Activated CD4-positive, alpha-beta T cell treated with anti-CD3 and anti-CD28 coated beads, Interleukin-2, amount 10 ng/mL, durations not matched to agents 24 days and 14 days (primary cell): ENCODE results near the gene LGALS1. TPM values are rescaled to one million over a fixed set of nuclear protein-coding genes. Genes with fewer than 3 reads are reported as not detected.
"Not testable (repeated sequence)": the region's sequence is repeated elsewhere in the genome, so short reads cannot be mapped to it uniquely, and the experiment has no call there.

Source experiments
- DNase-seq: peaks from one replicate; pipeline ENCODE4 v3.0.0; 2022
- H3K27ac Mint-ChIP-seq: one replicate; pipeline ENCODE4 v1.8.0; 2022; ENCODE audit warnings: mild to moderate bottlenecking, mixed read lengths
- H3K27me3 Mint-ChIP-seq: one replicate; pipeline ENCODE4 v1.8.0; 2022; ENCODE audit warnings: mixed read lengths
- H3K36me3 Mint-ChIP-seq: one replicate; pipeline ENCODE4 v1.8.0; 2022; ENCODE audit warnings: low read depth, mild to moderate bottlenecking, mixed read lengths
- H3K4me1 Mint-ChIP-seq: one replicate; pipeline ENCODE4 v1.8.0; 2021; ENCODE audit warnings: mixed read lengths
- H3K4me3 Mint-ChIP-seq: one replicate; pipeline ENCODE4 v1.8.0; 2022; ENCODE audit warnings: mild to moderate bottlenecking, moderate library complexity, mixed read lengths
- H3K9me3 Mint-ChIP-seq: one replicate; pipeline ENCODE4 v1.8.0; 2021; ENCODE audit warnings: mixed read lengths
- intact Hi-C: fragments of 100-400 bp; cut with micrococcal nuclease; formaldehyde crosslinking; loops from one replicate; pipeline ENCODE4 v1.15.1; 2023
- total RNA-seq: library from RNA; stranded (reverse); gene quantifications from 2 replicates; pipeline ENCODE4 v1.2.3, GENCODE V29; 2022

LGALS1 gene
- total RNA-seq, 1 donor from 2014 or later: 361 TPM

GRCh38 chr22:37717235-37717634 is 41.8 kb downstream of the LGALS1 start:
- H3K9me3 Mint-ChIP-seq, intact Hi-C loops, H3K27ac Mint-ChIP-seq: not testable (repeated sequence)

GRCh38 chr22:37717746-37718305 is 42.4 kb downstream of the LGALS1 start:
- H3K9me3 Mint-ChIP-seq, H3K36me3 Mint-ChIP-seq, H3K27me3 Mint-ChIP-seq, H3K4me3 Mint-ChIP-seq, H3K4me1 Mint-ChIP-seq, H3K27ac Mint-ChIP-seq, intact Hi-C loops, DNase-seq: not testable (repeated sequence)

More at GRCh38 chr22:37717235-37717634, 41.8 kb downstream of the LGALS1 start:
- H3K27me3 Mint-ChIP-seq, H3K4me3 Mint-ChIP-seq, H3K36me3 Mint-ChIP-seq, DNase-seq, H3K4me1 Mint-ChIP-seq: not testable (repeated sequence)

GRCh38 chr22:37725551-37726240 is 50.3 kb downstream of the LGALS1 start:
- intact Hi-C loops: no loop called here
- Mint-ChIP-seq H3K9me3 (no peaks in the 10 kb centered on the region), H3K4me1 (peaks cover 2% of the 10 kb centered on the region), H3K27me3 (no peaks in the 10 kb centered on the region), H3K36me3 (no peaks in the 10 kb centered on the region), H3K27ac (no peak overlapping the region), H3K4me3 (no peak overlapping the region)
- no peak for DNase-seq

GRCh38 chr22:37726241-37726887 is 50.9 kb downstream of the LGALS1 start:
- Mint-ChIP-seq H3K27me3 (no peaks in the 10 kb centered on the region), H3K4me1 (peaks cover 2% of the 10 kb centered on the region), H3K36me3 (no peaks in the 10 kb centered on the region), H3K4me3 (no peak overlapping the region), H3K27ac (no peak overlapping the region), H3K9me3 (no peaks in the 10 kb centered on the region)
- peak; percentile 62 for DNase-seq
- intact Hi-C loops: no loop called here

GRCh38 chr22:37728620-37729019 is 53.2 kb downstream of the LGALS1 start:
- Mint-ChIP-seq H3K4me1 (peaks cover 2% of the 10 kb centered on the region), H3K4me3 (no peak overlapping the region), H3K36me3 (no peaks in the 10 kb centered on the region), H3K9me3 (no peaks in the 10 kb centered on the region), H3K27me3 (no peaks in the 10 kb centered on the region), H3K27ac (no peak overlapping the region)
- no peak for DNase-seq
- intact Hi-C loops: no loop called here

Other genes with a start within 250 kb of the LGALS1 start
- 0.07 and 0.09 TPM in 2 replicates for gene ELFN2, start 248.2 kb upstream of the LGALS1 start, total RNA-seq
- gene MFNG, start 189.3 kb upstream of the LGALS1 start, total RNA-seq: 207 and 231 TPM in 2 replicates
- gene CARD10, start 156.2 kb upstream of the LGALS1 start, total RNA-seq: not detected in 2 replicates
- 1.0 and 1.2 TPM in 2 replicates for gene CDC42EP1, start 115.2 kb upstream of the LGALS1 start, total RNA-seq
- not detected in 2 replicates for gene LGALS2, start 95.5 kb upstream of the LGALS1 start, total RNA-seq
- 75.8 and 77.2 TPM in 2 replicates for gene GGA1, start 66.8 kb upstream of the LGALS1 start, total RNA-seq
- gene SH3BP1, start 36.0 kb upstream of the LGALS1 start, total RNA-seq: 110 and 115 TPM in 2 replicates
- gene PDXP, start 16.9 kb upstream of the LGALS1 start, total RNA-seq: 49.3 and 51.2 TPM in 2 replicates
- gene NOL12, start 10.7 kb downstream of the LGALS1 start, total RNA-seq: 67.9 and 70.3 TPM in 2 replicates
- 33.3 and 34.8 TPM in 2 replicates for gene TRIOBP, start 21.4 kb downstream of the LGALS1 start, total RNA-seq
- 27.7 and 28.9 TPM in 2 replicates for gene GCAT, start 132.3 kb downstream of the LGALS1 start, total RNA-seq
- gene GALR3, start 147.7 kb downstream of the LGALS1 start, total RNA-seq: not detected in 2 replicates
- 27.2 and 29.9 TPM in 2 replicates for gene ANKRD54, start 168.7 kb downstream of the LGALS1 start, total RNA-seq
- 460 and 480 TPM in 2 replicates for gene EIF3L, start 173.8 kb downstream of the LGALS1 start, total RNA-seq
- gene MICALL1, start 230.7 kb downstream of the LGALS1 start, total RNA-seq: 27.3 and 27.7 TPM in 2 replicates